ENCODE data around the gene PSTK.

Gene PSTK

GRCh38 chr10:123026302-123026701 is 46.1 kb downstream of the PSTK start:
- Histone ChIP-seq H3K4me1 (ENCODE audit: insufficient read depth, low read length) (no peaks in the 10 kb centered on the region), H3K79me2 (ENCODE audit: insufficient read depth, low read length) (no peaks in the 10 kb centered on the region), H3K36me3 (ENCODE audit: insufficient read depth, low read length) (no peaks in the 10 kb centered on the region), H3K27me3 (ENCODE audit: insufficient read depth, low read length, poor library complexity) (no peaks in the 10 kb centered on the region), H2AFZ (ENCODE audit: low read depth, low read length) (no peak overlapping the region), H3K9me3 (ENCODE audit: insufficient read depth, low read length, severe bottlenecking) (no peaks in the 10 kb centered on the region), H3K4me2 (ENCODE audit: insufficient read depth, low read length) (no peak overlapping the region), H3K4me3 (ENCODE audit: low read depth in 1 of 2, low read length in 2 of 2) (no peak overlapping the region), H3K9ac (ENCODE audit: low read depth, low read length) (no peak overlapping the region), H3K27ac (ENCODE audit: low read length) (no peak overlapping the region), H4K20me1 (ENCODE audit: insufficient read depth, low read length) (no peaks in the 10 kb centered on the region)
- DNase-seq (no peak), ATAC-seq (ENCODE audit: insufficient read depth, low read depth) (no peak)
- TF ChIP-seq, protein P1, sequence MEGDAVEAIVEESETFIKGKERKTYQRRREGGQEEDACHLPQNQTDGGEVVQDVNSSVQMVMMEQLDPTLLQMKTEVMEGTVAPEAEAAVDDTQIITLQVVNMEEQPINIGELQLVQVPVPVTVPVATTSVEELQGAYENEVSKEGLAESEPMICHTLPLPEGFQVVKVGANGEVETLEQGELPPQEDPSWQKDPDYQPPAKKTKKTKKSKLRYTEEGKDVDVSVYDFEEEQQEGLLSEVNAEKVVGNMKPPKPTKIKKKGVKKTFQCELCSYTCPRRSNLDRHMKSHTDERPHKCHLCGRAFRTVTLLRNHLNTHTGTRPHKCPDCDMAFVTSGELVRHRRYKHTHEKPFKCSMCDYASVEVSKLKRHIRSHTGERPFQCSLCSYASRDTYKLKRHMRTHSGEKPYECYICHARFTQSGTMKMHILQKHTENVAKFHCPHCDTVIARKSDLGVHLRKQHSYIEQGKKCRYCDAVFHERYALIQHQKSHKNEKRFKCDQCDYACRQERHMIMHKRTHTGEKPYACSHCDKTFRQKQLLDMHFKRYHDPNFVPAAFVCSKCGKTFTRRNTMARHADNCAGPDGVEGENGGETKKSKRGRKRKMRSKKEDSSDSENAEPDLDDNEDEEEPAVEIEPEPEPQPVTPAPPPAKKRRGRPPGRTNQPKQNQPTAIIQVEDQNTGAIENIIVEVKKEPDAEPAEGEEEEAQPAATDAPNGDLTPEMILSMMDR (IDR thresholded peaks at IDR 0.05; ENCODE audit: borderline replicate concordance, extremely low read depth, low read length, poor library complexity, severe bottlenecking), result no peak
- no peak for TF ChIP-seq EZH2 (IDR thresholded peaks at IDR 0.05; ENCODE audit: borderline replicate concordance, low read depth, low read length, severe bottlenecking)

DNA sequence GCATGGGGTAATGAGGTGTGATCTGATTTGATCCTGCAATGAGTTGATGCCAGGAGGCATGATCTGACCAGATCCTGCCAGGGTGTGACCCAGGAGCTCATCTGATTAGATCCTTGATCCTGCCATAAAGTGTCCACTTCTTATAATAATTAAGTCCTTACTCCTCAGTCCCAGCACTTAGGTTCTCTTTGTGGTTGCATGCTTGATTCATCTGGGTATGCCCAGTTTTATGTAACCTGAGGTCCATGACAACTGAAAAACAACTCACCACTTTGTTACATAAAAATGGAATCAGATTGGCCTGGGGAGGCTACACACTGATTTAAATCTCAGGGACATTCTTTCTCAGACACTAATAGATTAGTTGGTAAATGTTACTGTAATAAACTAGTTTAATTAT is 47.7 kb downstream of the PSTK start:
- H3K9me3 ChIP-seq (ENCODE audit: insufficient read depth, low read length, severe bottlenecking), result no peaks in the 10 kb centered on the region
- H3K79me2 ChIP-seq (ENCODE audit: insufficient read depth, low read length), result no peaks in the 10 kb centered on the region
- TF ChIP-seq, protein P1 (IDR thresholded peaks at IDR 0.05; ENCODE audit: borderline replicate concordance, extremely low read depth, low read length, poor library complexity, severe bottlenecking), result no peak
- no peak for TF ChIP-seq EZH2 (IDR thresholded peaks at IDR 0.05; ENCODE audit: borderline replicate concordance, low read depth, low read length, severe bottlenecking)
- DNase-seq (no peak), ATAC-seq (ENCODE audit: insufficient read depth, low read depth) (no peak)
- H3K36me3 ChIP-seq (ENCODE audit: insufficient read depth, low read length), result no peaks in the 10 kb centered on the region
- no peaks in the 10 kb centered on the region for H3K4me1 ChIP-seq (ENCODE audit: insufficient read depth, low read length)
- no peak overlapping the region for H3K27ac ChIP-seq (ENCODE audit: low read length)
- H4K20me1 ChIP-seq (ENCODE audit: insufficient read depth, low read length), result no peaks in the 10 kb centered on the region
- H3K27me3 ChIP-seq (ENCODE audit: insufficient read depth, low read length, poor library complexity), result no peaks in the 10 kb centered on the region
- H3K9ac ChIP-seq (ENCODE audit: low read depth, low read length), result no peak overlapping the region
- no peak overlapping the region for H2AFZ ChIP-seq (ENCODE audit: low read depth, low read length)
- no peak overlapping the region for H3K4me2 ChIP-seq (ENCODE audit: insufficient read depth, low read length)
- H3K4me3 ChIP-seq (ENCODE audit: low read depth in 1 of 2, low read length in 2 of 2), result no peak overlapping the region

- no peak overlapping the region for H2AFZ ChIP-seq (ENCODE audit: low read depth, low read length)
- H4K20me1 ChIP-seq (ENCODE audit: insufficient read depth, low read length), result no peaks in the 10 kb centered on the region
- peaks cover 6% of the 10 kb centered on the region; the same call in 1 of the 2 replicates for H3K36me3 ChIP-seq (ENCODE audit: insufficient read depth, low read length)
- H3K4me3 ChIP-seq (ENCODE audit: low read depth in 1 of 2, low read length in 2 of 2), result no peak overlapping the region
- H3K27ac ChIP-seq (ENCODE audit: low read length), result no peak overlapping the region
- no peaks in the 10 kb centered on the region for H3K27me3 ChIP-seq (ENCODE audit: insufficient read depth, low read length, poor library complexity)
- H3K9me3 ChIP-seq (ENCODE audit: insufficient read depth, low read length, severe bottlenecking), result no peaks in the 10 kb centered on the region
- ATAC-seq (ENCODE audit: insufficient read depth, low read depth) (no peak), DNase-seq (no peak)
- H3K79me2 ChIP-seq (ENCODE audit: insufficient read depth, low read length), result no peaks in the 10 kb centered on the region
- no peak overlapping the region for H3K9ac ChIP-seq (ENCODE audit: low read depth, low read length)
- no peaks in the 10 kb centered on the region for H3K4me1 ChIP-seq (ENCODE audit: insufficient read depth, low read length)
- H3K4me2 ChIP-seq (ENCODE audit: insufficient read depth, low read length), result no peak overlapping the region
- TF ChIP-seq EZH2 (IDR thresholded peaks at IDR 0.05; ENCODE audit: borderline replicate concordance, low read depth, low read length, severe bottlenecking), result no peak
- TF ChIP-seq, protein P1 (IDR thresholded peaks at IDR 0.05; ENCODE audit: borderline replicate concordance, extremely low read depth, low read length, poor library complexity, severe bottlenecking), result no peak
Observed at GRCh38 chr10:123031124-123031523, 50.9 kb downstream of the PSTK start.

GRCh38 chr10:123034332-123034731 is 54.1 kb downstream of the PSTK start:
- Histone ChIP-seq H3K79me2 (ENCODE audit: insufficient read depth, low read length) (no peaks in the 10 kb centered on the region), H3K9me3 (ENCODE audit: insufficient read depth, low read length, severe bottlenecking) (no peaks in the 10 kb centered on the region), H2AFZ (ENCODE audit: low read depth, low read length) (no peak overlapping the region), H3K27ac (ENCODE audit: low read length) (no peak overlapping the region), H3K4me2 (ENCODE audit: insufficient read depth, low read length) (no peak overlapping the region), H3K36me3 (ENCODE audit: insufficient read depth, low read length) (peaks cover 15% of the 10 kb centered on the region; the same call in 1 of the 2 replicates), H3K4me1 (ENCODE audit: insufficient read depth, low read length) (no peaks in the 10 kb centered on the region), H3K4me3 (ENCODE audit: low read depth in 1 of 2, low read length in 2 of 2) (no peak overlapping the region), H3K27me3 (ENCODE audit: insufficient read depth, low read length, poor library complexity) (no peaks in the 10 kb centered on the region), H4K20me1 (ENCODE audit: insufficient read depth, low read length) (no peaks in the 10 kb centered on the region), H3K9ac (ENCODE audit: low read depth, low read length) (no peak overlapping the region)
- TF ChIP-seq EZH2 (IDR thresholded peaks at IDR 0.05; ENCODE audit: borderline replicate concordance, low read depth, low read length, severe bottlenecking), result no peak
- TF ChIP-seq, protein P1 (IDR thresholded peaks at IDR 0.05; ENCODE audit: borderline replicate concordance, extremely low read depth, low read length, poor library complexity, severe bottlenecking), result no peak
- ATAC-seq (ENCODE audit: insufficient read depth, low read depth) (no peak), DNase-seq (no peak)
